Activated T-helper 2 cell treated with anti-CD3 and anti-CD28 coated beads, Interferon-gamma antibody, Interleukin-2, Interleukin-4, amounts not matched to agents 10 μg/mL and 5 μg/mL and 100 μg/mL, durations not matched to agents 14 hours and 24 hours and 36 hours (primary cell): ENCODE data around the gene APOBEC2. TPM values are rescaled to one million over a fixed set of nuclear protein-coding genes. Genes with fewer than 3 reads are reported as not detected.

Source experiments
- DNase-seq: peaks from one replicate; pipeline ENCODE4 v3.0.0; 2021; ENCODE audit warnings: low spot score
- H3K27ac Mint-ChIP-seq: one replicate; pipeline ENCODE4 v1.8.0; 2021; ENCODE audit warnings: mixed read lengths
- H3K27me3 Mint-ChIP-seq: one replicate; pipeline ENCODE4 v1.8.0; 2021; ENCODE audit warnings: low read depth, mixed read lengths
- H3K36me3 Mint-ChIP-seq: one replicate; pipeline ENCODE4 v1.8.0; 2021; ENCODE audit warnings: low read depth, mixed read lengths
- H3K4me1 Mint-ChIP-seq: one replicate; pipeline ENCODE4 v1.8.0; 2021; ENCODE audit warnings: low read depth, mixed read lengths
- H3K4me3 Mint-ChIP-seq: one replicate; pipeline ENCODE4 v1.8.0; 2021; ENCODE audit warnings: low read depth, mild to moderate bottlenecking, moderate library complexity, mixed read lengths
- H3K9me3 Mint-ChIP-seq: one replicate; pipeline ENCODE4 v1.8.0; 2021; ENCODE audit warnings: mixed read lengths
- intact Hi-C: fragments of 100-400 bp; cut with micrococcal nuclease; formaldehyde crosslinking; loops from one replicate; pipeline ENCODE4 v1.15.1; 2023
- total RNA-seq: library from RNA; stranded (reverse); gene quantifications from 2 replicates; pipeline ENCODE4 v1.2.3, GENCODE V29; 2022

Gene APOBEC2
- total RNA-seq, 1 donor from 2014 or later: not detected

DNA sequence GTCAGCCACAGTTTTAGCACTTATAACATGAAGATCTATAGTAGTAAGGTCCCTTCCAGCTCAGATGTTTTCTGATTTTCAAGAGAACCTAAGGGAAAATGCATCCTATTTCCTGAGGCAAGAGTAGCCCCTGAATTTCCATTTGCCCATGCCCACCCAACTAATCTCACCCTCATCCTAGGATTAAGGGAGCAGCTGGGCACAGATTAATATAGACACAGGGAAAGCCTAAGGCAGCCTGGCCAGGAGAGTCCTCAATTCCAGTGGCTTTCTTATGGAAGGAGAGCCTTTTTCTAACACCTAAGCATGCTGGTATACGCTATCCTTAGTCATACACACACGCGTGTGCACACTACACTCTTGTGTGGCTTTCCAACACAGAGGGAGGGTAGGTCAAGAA lies 1.5 kb downstream of the APOBEC2 start:
- intact Hi-C loops: no loop called here
- Mint-ChIP-seq H3K36me3 (peaks cover 9% of the 10 kb centered on the region), H3K27ac (no peak overlapping the region), H3K4me1 (peaks cover 16% of the 10 kb centered on the region), H3K27me3 (no peaks in the 10 kb centered on the region), H3K4me3 (no peak overlapping the region), H3K9me3 (peaks cover 3% of the 10 kb centered on the region)
- no peak for DNase-seq

DNA sequence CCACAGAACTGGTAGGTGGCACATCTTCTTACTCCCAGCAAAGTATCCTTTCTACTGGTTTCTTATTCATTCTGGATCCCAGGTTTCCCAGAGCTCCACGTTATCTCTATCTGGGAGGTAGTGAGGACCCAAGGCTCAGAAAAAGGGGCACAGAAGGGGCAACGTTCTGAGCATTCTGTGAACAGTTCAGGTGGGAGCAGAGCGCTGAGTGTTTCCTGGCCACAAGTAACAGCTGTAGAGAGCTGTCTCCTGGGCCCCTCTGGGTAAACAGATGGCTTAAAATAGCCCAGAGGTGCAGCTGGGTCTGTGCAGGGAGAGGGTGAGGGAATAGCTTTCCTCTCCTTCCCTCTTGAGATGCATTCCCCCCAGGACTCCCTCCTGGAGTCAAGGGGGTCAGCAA lies 2.1 kb downstream of the APOBEC2 start:
- Mint-ChIP-seq H3K27ac (no peak overlapping the region), H3K36me3 (peaks cover 9% of the 10 kb centered on the region), H3K4me1 (peaks cover 16% of the 10 kb centered on the region), H3K9me3 (peaks cover 3% of the 10 kb centered on the region), H3K4me3 (no peak overlapping the region), H3K27me3 (no peaks in the 10 kb centered on the region)
- DNase-seq: no peak
- intact Hi-C loops: no loop called here

GRCh38 chr6:41056768-41057490 lies 3.9 kb downstream of the APOBEC2 start:
- peaks cover under 1% of the 10 kb centered on the region for H3K9me3 Mint-ChIP-seq
- DNase-seq: no peak
- H3K36me3 Mint-ChIP-seq: peaks cover 9% of the 10 kb centered on the region

GRCh38 chr6:41058783-41059181 lies 5.8 kb downstream of the APOBEC2 start:
- no peaks in the 10 kb centered on the region for H3K9me3 Mint-ChIP-seq
- peaks cover 15% of the 10 kb centered on the region for H3K36me3 Mint-ChIP-seq
- peaks cover 4% of the 10 kb centered on the region for H3K4me1 Mint-ChIP-seq
- DNase-seq: no peak
- no peak overlapping the region for H3K27ac Mint-ChIP-seq
- no peaks in the 10 kb centered on the region for H3K27me3 Mint-ChIP-seq
- intact Hi-C loops: no loop called here
- H3K4me3 Mint-ChIP-seq: no peak overlapping the region

More at GRCh38 chr6:41056768-41057490, 3.9 kb downstream of the APOBEC2 start:
- intact Hi-C loops: no loop called here
- H3K27ac Mint-ChIP-seq: no peak overlapping the region
- peaks cover 12% of the 10 kb centered on the region for H3K4me1 Mint-ChIP-seq
- H3K4me3 Mint-ChIP-seq: no peak overlapping the region
- H3K27me3 Mint-ChIP-seq: no peaks in the 10 kb centered on the region

DNA sequence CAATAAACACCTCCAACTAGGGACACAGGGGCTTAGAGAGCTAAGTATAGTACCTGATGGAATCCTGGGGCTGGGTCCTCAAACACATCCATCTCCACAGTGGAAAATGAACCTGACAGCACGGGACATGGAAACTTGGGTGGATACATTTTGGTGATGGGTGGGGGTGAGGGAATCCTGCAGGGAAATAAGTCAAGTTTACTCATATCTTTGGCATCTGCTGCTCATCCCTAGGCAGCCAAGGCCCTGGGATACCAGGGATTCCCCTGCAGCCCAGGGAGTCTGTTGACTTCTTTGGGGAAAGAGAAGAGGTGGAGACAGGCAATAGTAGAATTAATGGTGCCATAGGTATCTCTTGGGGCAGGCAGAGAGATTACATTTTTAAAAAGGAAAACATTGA lies 6.6 kb downstream of the APOBEC2 start:
- H3K36me3 Mint-ChIP-seq: peaks cover 21% of the 10 kb centered on the region

GRCh38 chr6:41061196-41061726 lies 8.3 kb downstream of the APOBEC2 start:
- peaks cover 35% of the 10 kb centered on the region for H3K36me3 Mint-ChIP-seq

More for the DNA sequence above, 6.6 kb downstream of the APOBEC2 start:
- Mint-ChIP-seq H3K4me1 (peaks cover 4% of the 10 kb centered on the region), H3K4me3 (no peak overlapping the region), H3K27ac (no peak overlapping the region), H3K27me3 (no peaks in the 10 kb centered on the region), H3K9me3 (no peaks in the 10 kb centered on the region)
- no peak for DNase-seq
- intact Hi-C loops: no loop called here

DNA sequence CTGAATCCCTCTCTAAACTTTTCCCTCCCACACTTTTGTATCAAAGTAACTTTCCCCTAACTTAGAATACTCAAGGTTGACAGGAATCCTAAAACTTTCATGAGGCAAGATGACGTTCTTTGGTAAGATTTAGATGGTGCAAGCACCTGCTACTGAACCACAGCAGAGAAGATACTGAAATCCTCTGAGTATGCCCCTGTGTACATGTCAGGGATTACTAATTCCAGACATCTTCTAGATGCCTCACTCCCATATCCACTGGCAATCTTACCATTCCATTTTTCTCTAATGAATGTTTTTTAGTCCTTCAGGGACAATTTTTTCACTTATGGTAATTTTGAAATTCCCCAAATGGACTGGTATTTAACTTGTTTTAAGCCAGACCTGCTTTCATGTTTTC lies 9.1 kb downstream of the APOBEC2 start:
- no peaks in the 10 kb centered on the region for H3K9me3 Mint-ChIP-seq
- H3K36me3 Mint-ChIP-seq: peaks cover 43% of the 10 kb centered on the region
- peaks cover 12% of the 10 kb centered on the region for H3K4me1 Mint-ChIP-seq
- no peak overlapping the region for H3K27ac Mint-ChIP-seq
- H3K27me3 Mint-ChIP-seq: no peaks in the 10 kb centered on the region
- intact Hi-C loops: no loop called here
- no peak overlapping the region for H3K4me3 Mint-ChIP-seq
- no peak for DNase-seq

More at GRCh38 chr6:41061196-41061726, 8.3 kb downstream of the APOBEC2 start:
- Mint-ChIP-seq H3K27ac (no peak overlapping the region), H3K27me3 (no peaks in the 10 kb centered on the region), H3K9me3 (no peaks in the 10 kb centered on the region), H3K4me1 (peaks cover 6% of the 10 kb centered on the region), H3K4me3 (no peak overlapping the region)
- intact Hi-C loops: no loop called here
- no peak for DNase-seq

DNA sequence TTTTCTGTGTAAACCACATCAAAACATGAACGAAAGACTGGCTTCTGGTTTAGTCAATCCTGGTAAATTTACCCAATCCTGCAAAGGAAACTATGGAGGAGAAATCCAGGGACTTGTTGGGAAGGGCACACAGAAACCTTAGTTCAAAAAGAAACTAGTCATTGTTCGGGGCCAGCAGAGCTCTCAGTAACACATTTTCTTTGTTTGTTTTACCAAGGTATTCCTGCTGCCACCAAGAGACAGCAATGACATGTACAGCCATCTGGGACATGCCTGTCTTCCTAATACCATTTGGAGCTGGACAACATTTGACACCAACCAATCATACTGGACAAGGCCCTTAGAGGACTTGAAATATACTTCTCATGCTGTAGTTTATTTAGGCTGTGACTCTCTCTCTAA lies 10.9 kb downstream of the APOBEC2 start:
- intact Hi-C loops: no loop called here
- no peak for DNase-seq
- no peaks in the 10 kb centered on the region for H3K27me3 Mint-ChIP-seq
- peaks cover 57% of the 10 kb centered on the region for H3K36me3 Mint-ChIP-seq
- H3K27ac Mint-ChIP-seq: no peak overlapping the region
- H3K9me3 Mint-ChIP-seq: no peaks in the 10 kb centered on the region
- no peak overlapping the region for H3K4me3 Mint-ChIP-seq
- peaks cover 19% of the 10 kb centered on the region for H3K4me1 Mint-ChIP-seq

DNA sequence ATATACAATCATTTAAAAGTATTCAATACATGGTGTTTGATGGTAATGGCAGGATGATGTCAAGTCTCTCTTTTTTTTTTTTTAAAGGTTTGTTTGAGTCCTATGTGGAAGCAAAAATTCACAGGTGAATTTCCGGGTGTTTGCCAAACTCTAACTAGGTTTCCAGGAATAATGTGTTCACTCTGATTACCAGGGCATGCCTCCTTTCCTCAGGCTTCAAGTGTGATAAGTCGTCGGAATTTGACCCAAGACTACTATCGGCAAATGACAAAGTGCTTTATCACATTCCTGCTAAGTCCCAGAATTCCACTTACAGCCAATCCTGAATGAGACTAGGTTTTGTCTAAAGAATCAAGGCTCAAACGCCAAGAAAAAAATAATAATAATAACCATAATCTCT lies 11.8 kb downstream of the APOBEC2 start:
- H3K4me3 Mint-ChIP-seq: no peak overlapping the region
- no peaks in the 10 kb centered on the region for H3K9me3 Mint-ChIP-seq
- intact Hi-C loops: no loop called here
- H3K27ac Mint-ChIP-seq: no peak overlapping the region
- no peak for DNase-seq
- H3K27me3 Mint-ChIP-seq: no peaks in the 10 kb centered on the region
- H3K4me1 Mint-ChIP-seq: peaks cover 26% of the 10 kb centered on the region
- peaks cover 65% of the 10 kb centered on the region for H3K36me3 Mint-ChIP-seq

DNA sequence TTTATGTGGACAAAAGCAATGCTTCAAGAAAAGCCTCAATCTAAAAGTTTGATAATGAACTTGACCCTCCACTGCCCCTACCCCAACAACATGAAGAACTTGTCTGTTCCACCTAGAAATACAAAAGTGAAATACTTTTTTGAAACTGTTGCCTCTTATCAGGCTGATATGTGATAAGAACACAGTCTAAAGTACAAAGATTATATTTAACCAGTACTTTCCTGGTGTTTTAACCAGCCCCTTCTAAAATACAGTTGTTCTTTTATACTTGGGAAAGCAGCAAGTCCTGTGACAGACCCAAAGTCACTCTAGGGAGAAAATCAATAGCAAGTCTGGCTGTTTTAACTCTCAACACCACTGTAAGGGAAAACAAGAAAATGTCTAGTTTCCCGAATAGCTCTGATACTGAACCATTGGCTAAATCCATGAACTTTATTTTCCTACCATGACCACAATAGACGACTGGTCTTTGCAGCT lies 12.6 kb downstream of the APOBEC2 start:
- intact Hi-C loops: no loop called here
- peaks cover 30% of the 10 kb centered on the region for H3K4me1 Mint-ChIP-seq
- no peak overlapping the region for H3K4me3 Mint-ChIP-seq
- no peak for DNase-seq
- peaks cover 73% of the 10 kb centered on the region for H3K36me3 Mint-ChIP-seq
- H3K27me3 Mint-ChIP-seq: no peaks in the 10 kb centered on the region
- no peak overlapping the region for H3K27ac Mint-ChIP-seq
- no peaks in the 10 kb centered on the region for H3K9me3 Mint-ChIP-seq

GRCh38 chr6:41066867-41067304 lies 13.9 kb downstream of the APOBEC2 start:
- no peaks in the 10 kb centered on the region for H3K9me3 Mint-ChIP-seq
- intact Hi-C loops: loop anchor here (1.0 kb wide), 2 partner anchors 38 to 61 kb away; no protein-coding TSS in a partner anchor
- H3K36me3 Mint-ChIP-seq: peaks cover 73% of the 10 kb centered on the region
- peaks cover 37% of the 10 kb centered on the region for H3K4me1 Mint-ChIP-seq
- no peaks in the 10 kb centered on the region for H3K27me3 Mint-ChIP-seq
- no peak overlapping the region for H3K27ac Mint-ChIP-seq
- DNase-seq: peak; percentile 26
- H3K4me3 Mint-ChIP-seq: no peak overlapping the region

GRCh38 chr6:41071501-41071922 lies 18.5 kb downstream of the APOBEC2 start:
- Mint-ChIP-seq H3K36me3 (peaks cover 65% of the 10 kb centered on the region), H3K4me1 (peaks cover 61% of the 10 kb centered on the region), H3K27me3 (no peaks in the 10 kb centered on the region), H3K9me3 (no peaks in the 10 kb centered on the region), H3K4me3 (peak overlapping the region; percentile 96), H3K27ac (peak overlapping the region; percentile 99)
- no peak for DNase-seq
- intact Hi-C loops: loop anchor here (5.0 to 10.0 kb wide), 4 partner anchors 111 to 1957 kb away; partner anchors contain the start of genes BYSL, MED20, SAYSD1 and TFEB
